IPS-NIHi11 (cell line): ENCODE measurements around the gene NFIB.

ENCODE experiments used
- DNase-seq: peaks from one replicate; pipeline ENCODE4 v3.0.0; 2012; ENCODE audit warnings: mixed read lengths, low spot score

NFIB gene

DNA sequence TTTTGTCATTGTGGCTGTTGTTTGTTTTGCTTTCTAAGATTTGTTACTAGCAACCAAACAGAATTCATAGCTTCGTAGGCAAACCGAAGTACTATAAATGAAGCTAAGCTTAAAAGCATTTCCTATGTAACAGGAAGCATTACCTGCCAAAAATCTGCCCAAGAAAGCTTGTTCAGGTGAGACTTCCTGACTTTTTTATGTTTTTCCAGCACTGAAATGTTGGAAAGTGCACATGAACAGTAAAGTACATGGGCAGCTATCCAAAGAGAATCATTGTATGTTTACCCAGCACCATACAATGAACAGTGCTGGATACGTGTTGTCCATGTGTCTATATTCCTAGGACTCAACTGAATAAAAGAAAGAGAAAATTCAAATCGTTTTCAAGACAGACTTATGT lies 247.1 kb downstream of the NFIB start:
- DNase-seq, result no peak

GRCh38 chr9:14066032-14066431 lies 247.9 kb downstream of the NFIB start:
- no peak for DNase-seq

DNA sequence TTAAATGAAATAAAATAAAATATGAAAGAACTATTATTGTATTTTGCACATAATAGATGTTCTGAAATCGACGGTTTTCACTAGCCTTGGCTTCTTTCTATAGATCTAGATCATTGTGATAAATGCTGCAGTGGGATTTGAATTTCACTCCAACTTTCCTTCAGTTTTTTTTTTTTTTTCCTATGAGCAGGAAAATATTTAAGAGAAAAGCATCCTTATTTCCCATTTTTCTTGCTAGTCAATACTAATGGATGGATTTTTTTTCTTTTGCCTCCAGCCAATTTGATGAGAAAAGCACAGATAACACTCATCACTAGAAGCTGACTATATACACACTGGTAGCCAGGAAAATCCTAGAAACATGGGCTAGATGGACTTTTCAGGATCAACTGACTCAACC lies 249.0 kb downstream of the NFIB start:
- DNase-seq, result no peak

GRCh38 chr9:14063756-14064155 lies 250.2 kb downstream of the NFIB start:
- DNase-seq, result no peak

GRCh38 chr9:14062586-14063221 lies 251.2 kb downstream of the NFIB start:
- no peak for DNase-seq

DNA sequence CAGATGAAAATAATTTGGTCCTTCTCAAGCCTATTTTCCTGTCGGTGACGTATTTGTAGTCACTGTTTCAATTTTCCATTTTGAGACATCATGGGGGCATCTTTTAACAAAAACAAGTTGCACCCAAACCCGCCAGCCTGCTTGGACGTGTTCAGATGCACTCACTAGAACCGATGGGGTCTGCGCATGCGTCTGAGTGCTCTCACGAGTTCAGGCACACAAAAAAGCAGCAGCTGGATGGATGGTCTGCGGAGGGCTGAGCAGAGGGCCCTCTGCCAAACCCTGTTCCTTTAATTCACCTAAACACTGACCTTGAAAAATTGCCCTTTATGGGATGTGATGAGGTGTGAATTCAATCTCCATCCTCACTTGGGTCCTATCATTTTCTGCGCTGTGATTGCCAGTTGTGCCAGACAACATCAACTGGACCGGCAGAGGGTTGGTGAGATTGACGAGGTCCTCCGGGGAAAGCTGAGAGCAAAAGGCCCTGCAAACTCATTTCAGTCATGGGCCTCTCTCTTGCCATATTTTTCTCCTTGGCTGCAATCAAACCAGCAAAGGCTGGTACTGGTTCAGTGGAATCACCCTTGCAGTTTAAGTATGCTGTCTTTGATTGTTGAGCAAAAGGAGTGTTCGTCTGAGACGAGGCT lies 251.9 kb downstream of the NFIB start:
- DNase-seq, result no peak

- no peak for DNase-seq
These were observed 255.6 kb downstream of the NFIB start for GRCh38 chr9:14058325-14058688.

DNA sequence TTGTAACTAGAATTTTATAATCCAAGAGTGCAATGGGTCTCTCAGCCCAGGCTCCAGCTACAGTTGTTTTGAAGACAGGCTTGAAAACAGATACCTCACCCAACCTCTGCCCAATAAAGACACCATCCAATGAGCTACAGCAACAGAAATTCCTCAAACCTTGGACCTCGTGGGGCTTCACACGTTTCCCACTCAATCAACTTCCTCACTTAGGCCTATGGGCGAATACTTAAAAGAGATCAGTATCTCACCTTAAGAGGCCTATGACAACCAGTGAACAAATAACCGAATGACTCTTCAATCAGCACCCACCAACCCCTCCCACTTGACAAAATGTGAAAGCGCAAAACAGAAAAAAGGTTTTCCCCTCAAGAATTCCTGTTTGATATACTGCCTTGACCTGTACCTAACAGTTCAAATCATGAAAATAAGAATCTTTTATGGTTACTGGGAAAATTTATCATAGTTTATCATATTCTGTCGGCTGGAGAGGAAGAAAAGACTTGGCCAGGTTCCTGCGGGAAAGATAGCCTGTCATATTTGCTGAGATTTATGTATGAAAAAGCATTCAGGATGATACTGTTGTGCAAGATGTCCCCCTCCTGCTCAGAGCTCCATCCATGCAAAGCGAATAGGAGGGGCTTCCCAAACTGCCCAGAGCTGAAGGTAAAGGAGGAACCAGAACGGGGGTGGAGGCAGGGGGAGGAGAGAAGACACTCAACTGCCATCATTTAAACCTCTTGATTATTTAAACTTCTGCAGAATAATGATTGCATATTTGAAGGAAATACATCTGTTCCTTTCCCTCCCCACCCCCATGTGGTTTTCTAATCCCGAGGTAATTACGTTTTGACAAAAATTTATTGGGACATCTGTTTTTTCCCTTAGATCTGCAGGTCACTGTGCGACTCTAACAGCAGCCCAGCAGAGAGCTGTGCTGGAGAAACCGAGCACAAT lies 256.3 kb downstream of the NFIB start:
- no peak for DNase-seq

- DNase-seq, result no peak
These were observed 257.6 kb downstream of the NFIB start for GRCh38 chr9:14056316-14056861.

- no peak for DNase-seq
These were observed 259.8 kb downstream of the NFIB start for GRCh38 chr9:14054096-14054495.

GRCh38 chr9:14052359-14052758 lies 261.6 kb downstream of the NFIB start:
- DNase-seq, result no peak

DNA sequence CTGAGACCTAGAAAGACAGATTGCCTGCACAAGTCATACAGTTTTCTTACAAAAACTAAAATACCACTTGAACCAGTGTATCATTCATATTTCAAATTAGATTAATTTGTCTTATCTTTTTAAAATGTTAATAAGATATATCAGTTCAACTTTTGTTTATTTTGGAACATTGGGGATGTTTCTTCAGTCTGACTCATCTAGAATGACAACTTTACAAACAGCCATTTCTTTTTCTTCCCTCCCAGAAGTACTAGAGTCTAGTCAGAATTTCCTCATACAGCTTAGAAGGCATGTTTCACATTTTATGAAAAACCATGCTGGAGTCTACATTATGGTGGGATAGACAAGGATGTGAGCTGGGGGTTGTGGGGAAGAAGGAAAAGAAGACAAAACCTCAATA lies 262.5 kb downstream of the NFIB start:
- DNase-seq, result no peak

DNA sequence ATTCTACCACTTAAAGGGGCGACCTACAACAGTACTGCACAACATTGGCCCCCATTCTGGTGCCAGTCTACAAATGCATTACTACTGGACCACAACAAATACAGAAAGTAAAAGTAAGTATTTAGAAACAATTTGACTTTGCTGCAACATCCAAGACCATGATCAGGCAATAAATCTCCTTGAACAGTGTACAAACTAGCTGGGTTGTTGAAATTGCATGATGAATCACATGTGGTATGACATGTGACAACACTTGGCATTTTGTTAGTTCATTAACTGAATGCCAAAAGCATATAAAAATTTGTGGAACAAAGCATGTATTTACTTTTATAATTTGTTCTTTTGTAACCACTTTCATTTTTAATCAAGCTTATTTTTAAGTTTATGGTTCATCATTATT lies 270.5 kb downstream of the NFIB start:
- DNase-seq, result no peak

DNA sequence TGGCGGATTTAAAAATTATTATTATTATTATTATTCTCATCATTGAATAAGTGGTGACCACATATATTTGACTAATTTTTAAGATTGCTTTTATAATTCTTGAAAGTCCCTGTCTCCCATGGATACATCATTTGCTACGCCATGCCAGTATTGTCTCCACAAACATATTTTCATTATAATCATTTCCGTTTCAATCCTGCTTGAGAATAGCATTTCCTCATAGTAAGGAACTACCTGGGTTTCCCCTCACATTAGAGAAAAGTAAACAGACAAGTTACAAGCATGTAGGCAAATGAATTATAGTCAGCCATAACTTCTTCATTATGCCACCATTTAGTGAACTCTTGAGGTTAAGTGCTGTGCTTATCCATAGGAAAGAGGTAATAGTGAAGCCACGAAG lies 276.6 kb downstream of the NFIB start:
- DNase-seq, result no peak

GRCh38 chr9:14033067-14033466 lies 280.9 kb downstream of the NFIB start:
- no peak for DNase-seq
